Measurements from ENCODE around the gene PFDN6. TPM values are rescaled to one million over a fixed set of nuclear protein-coding genes. Genes with fewer than 3 reads are reported as not detected.
A peak's percentile ranks its signal among the peaks of the same experiment; 100 is the strongest.

PFDN6 gene
- total and polyA plus RNA-seq, 2 of the 13 experiments (the other 11 are each of a cell fraction or from before 2014, with no cell fraction given): 75.5 to 87.0 TPM

- no peak for TF ChIP-seq HIC2 (CRISPR knock-in tag; IDR thresholded peaks at IDR 0.05; ENCODE audit: low read depth)
- TF ChIP-seq TOPORS (CRISPR knock-in tag; IDR thresholded peaks at IDR 0.05): peak; percentile 58
- no peak for TF ChIP-seq RFX1 (IDR thresholded peaks at IDR 0.05)
- TF ChIP-seq NFE2L2 (IDR thresholded peaks at IDR 0.05; ENCODE audit: low read length): no peak
- TF ChIP-seq ATAD3A (CRISPR knock-in tag; IDR thresholded peaks at IDR 0.05): peak; percentile 86
- no peak for TF ChIP-seq PHB2 (IDR thresholded peaks at IDR 0.05; ENCODE audit: partially characterized antibody)
- TF ChIP-seq ZNF550 (CRISPR knock-in tag; IDR thresholded peaks at IDR 0.05; ENCODE audit: borderline replicate concordance): no peak
- TF ChIP-seq ZNF451 (CRISPR knock-in tag; IDR thresholded peaks at IDR 0.05): no peak
- peak; percentile 70 for TF ChIP-seq HES4 (CRISPR knock-in tag; IDR thresholded peaks at IDR 0.05; ENCODE audit: borderline replicate concordance)
- TF ChIP-seq ZNF512B (CRISPR knock-in tag; IDR thresholded peaks at IDR 0.05; ENCODE audit: borderline replicate concordance): 0 out of 2 replicates have a peak, but pooled peaks have one; percentile 70
- TF ChIP-seq DDIT3 (CRISPR knock-in tag; IDR thresholded peaks at IDR 0.05): peak; percentile 83; the same call in 1 of the 2 replicates
- no peak for TF ChIP-seq GRHL1 (CRISPR knock-in tag; conservative IDR thresholded peaks at IDR 0.05)
- peak; percentile 64; the same call in 1 of the 2 replicates for TF ChIP-seq HNRNPL (IDR thresholded peaks at IDR 0.05; ENCODE audit: low read depth, low read length)
- TF ChIP-seq RNF2 (conservative IDR thresholded peaks at IDR 0.05; ENCODE audit: low read depth): peak; percentile 85
- TF ChIP-seq STAT6 (CRISPR knock-in tag; IDR thresholded peaks at IDR 0.05; ENCODE audit: borderline replicate concordance): peak; percentile 84
Measured at GRCh38 chr6:33271468-33272274, 17.7 kb upstream of the PFDN6 start, which contains the start of the genes RPS18 and VPS52 (continued).
